Neural progenitor cell (in vitro differentiated cells): ENCODE data around the gene AGBL2.

Source experiments
- CTCF ChIP-seq: fragments of 200-600 bp; sonication (generic); IDR thresholded peaks from 2 replicates; pipeline ENCODE4 v1.5.1; 2017; ENCODE audit warnings: antibody characterized with exemption, mild to moderate bottlenecking
- EZH2 ChIP-seq: fragments of 200-600 bp; sonication (generic); IDR thresholded peaks from 2 replicates; pipeline ENCODE4 v1.6.1; 2017; ENCODE audit warnings: antibody characterized with exemption, mild to moderate bottlenecking, moderate library complexity

- TF ChIP-seq CTCF (no peak), EZH2 (no peak)
Observed at GRCh38 chr11:47626234-47626633, 88.9 kb downstream of the AGBL2 start.
